Measurements from ENCODE around the gene EHD3.

Gene EHD3

DNA sequence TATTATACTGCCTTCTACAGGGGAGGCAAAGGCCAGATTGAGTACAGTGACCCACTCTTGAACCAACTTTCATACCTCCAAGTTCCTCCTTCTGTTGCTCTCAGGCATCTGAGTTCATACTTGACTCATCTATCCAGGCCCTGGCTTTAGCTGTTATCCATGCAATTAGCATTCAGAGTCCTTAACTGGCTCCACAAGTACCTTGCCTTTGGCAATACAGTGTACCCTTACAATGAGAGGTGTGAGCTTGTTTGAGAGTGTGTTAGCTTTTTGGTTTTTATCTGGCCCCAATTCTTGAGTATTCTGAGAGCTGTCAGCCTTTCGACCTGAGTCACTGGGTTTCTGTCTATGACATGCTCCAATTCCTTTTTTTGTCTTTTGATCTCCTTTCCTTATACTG, 60.2 kb downstream of the EHD3 start:
- DNase-seq, result no peak

DNA sequence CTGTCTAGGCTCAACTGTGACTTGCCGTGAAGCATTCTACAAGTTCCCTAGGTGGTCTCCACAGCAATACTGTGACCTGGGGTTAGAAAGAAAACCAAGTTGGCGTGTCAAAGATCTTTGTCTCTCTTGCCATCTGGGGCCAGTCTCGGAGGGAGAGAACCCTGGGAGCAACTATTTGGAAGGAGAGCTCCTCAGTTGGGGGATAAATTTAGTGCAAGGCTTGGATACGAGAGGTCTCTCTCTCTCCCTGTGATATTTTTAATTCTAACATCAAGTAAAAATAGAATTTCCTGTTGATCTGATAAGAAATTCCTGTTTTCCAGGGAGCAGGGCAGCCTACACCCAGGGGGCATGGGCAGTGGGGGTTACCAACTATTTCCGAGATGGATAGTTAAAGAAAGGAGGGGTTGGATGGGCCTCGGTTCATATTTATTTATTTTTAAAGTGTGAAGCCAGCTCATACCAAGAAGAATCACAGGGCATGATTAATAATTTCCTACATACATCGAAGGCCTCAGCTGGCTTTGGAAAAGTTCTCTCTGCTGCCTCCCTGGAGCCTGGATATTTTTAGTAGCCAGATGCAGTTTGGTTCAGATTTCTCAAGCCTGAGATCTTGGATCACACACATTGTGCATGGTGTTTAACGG, 62.8 kb downstream of the EHD3 start:
- DNase-seq, result no peak

DNA sequence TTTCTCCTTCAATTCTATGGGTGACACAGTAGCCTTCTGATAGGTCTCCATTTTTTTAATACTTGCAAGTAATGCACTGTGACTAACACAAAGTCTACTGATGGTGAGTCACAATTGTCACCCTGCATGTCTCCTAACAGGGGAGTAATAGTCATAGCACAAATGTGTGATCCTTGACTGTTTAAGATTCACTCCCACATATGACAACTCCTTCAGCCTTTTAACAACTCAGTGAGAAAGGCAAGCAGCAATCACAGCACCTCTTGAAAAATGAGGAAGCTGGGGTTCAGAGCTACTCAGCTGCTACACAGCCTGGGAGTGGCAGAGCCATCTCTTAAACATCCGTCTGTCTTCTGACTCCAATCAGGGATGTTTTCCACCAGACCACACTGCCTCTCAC, 63.8 kb downstream of the EHD3 start:
- no peak for DNase-seq

DNA sequence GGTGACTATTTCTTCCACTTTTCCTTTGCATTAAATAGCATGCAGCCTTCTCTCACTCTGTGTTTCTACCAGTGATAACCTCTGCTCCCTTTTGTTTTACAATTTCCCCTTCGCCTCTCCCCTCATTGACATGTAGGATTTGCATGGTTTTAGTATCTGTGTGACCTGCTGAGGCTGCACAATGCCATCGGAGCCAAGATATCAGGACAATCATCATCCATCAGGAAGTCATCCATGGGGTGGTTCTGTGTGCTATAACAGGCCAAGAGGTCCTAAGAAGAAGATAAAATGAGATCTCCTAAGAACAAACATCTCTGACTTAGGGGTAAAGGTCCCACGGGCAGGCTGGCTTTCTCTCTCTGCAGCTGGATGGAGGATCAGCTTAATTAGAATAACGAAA, 65.6 kb downstream of the EHD3 start:
- no peak for DNase-seq

DNA sequence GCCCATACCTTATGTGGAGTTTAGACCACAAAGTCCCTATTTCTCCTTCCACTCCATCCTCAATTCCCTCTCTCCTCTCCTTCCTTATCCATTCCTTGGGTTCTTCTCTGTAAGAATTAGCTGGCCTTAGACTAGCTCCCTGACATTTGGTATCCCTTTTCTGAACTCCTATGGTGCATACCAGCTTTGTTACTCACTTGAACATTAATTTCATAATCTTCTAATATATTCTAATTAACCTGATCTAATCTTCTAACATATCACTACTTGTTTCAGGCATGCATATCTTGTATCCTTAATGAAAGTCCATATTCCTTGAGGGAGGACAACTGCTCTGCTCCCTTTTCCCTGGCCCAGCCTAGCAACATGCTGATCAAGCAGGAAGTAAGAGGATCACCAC, 66.4 kb downstream of the EHD3 start:
- no peak for DNase-seq

DNA sequence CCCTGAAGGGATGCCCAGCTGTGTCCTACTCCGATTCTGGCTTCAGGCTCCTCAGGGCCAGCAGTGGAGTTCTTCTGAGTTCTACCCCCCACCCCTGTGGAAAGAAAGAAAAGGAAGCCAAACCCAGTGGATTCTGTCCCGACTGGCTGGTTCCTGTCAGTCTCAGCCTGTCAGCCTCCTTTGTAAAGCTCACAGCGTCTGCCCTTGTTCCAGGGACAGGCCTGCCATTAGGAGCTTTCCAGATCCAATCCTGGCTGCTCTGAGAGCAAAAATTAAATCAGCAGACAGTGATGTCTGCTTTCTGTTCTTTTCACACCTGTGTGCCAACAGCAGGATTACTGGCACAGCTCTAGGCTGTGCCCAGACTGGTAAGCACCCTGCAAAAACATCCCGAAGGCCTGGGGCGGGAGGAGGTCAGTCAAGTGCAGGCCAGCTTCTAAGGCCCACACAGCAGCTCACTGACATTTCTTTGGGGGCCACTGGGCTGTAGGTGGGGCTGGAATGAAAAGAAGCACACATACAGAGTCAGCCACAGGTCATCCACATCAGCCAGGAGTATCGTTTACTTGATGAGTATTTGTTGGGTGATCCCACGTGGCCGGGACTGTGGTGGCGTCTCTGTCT, 69.1 kb downstream of the EHD3 start:
- DNase-seq, result no peak

DNA sequence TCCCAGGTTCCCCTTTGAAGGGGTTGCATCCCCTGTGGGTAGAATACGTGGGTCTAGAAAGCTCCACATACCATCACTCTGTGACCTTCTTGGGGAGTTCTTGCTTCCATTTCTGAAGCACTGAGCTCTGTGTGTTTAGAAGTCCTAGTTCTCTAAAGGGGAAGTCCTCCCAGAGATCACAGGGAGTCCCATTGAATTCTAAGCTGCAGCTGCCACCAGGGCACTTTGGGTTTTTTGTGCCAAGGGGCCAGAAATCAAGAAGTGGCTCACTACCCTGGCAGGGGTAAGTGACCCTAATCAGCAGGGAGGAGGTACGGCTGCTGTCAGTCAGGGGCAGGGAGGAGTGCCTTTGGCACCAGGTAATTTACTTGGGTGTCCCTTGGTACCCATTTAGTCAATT, 70.9 kb downstream of the EHD3 start:
- DNase-seq, result no peak

DNA sequence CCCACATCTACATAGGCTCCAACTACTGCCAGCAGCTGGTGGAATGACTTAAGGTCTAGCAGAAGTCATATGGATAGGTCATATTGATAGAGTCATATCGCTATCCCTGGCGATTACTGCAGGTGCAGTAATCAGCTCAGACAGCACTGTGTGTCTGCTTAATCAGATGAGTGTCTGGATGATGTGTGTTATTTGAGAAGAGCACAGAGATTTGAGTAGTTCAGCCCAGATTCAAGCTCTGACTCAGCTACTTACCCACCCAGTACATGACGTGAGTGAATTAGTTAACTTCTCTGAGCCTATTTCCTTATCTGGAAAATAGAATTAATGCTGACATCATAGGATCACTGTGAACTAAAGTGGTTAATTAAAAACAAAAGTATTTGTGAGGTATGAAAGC, 78.9 kb downstream of the EHD3 start:
- no peak for DNase-seq

DNA sequence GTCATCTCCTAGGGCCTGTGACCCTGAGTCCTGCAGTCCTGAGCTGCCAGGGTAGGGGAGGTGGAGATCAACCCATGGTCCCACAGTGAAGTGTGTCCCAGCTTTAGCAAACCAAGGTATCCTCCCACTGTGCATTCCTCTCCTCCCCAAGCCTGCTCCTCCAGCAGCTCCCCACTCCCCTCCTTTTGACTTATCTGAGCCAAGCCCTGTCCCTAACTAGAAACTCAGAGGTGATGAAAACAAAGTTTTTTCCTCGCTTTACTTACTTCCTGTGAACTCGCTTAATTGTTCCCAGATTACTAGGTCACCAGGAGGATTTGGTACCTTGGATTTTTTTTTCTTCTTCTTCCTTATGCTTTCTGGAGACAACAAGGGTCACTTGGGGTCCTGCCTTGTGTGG, 80.8 kb downstream of the EHD3 start:
- DNase-seq, result no peak

DNA sequence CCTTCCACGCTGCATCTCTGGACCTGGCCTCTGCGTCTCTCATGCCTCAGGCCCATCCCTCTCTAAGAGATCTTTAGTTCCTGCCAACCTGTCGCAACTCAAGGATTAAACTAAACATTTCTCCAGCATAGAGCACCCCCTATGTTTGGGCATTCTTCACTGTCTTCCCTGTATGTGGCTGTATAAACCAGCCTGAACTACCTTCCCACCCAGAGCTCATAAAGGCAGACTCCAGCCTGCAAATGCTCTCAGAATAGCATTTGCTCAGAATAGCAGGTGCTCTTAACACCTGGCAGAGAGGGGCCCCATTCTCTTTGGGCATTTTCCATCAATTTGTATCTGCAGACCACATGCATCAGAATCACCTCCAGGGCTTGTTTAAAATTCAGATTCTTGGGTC, 83.4 kb downstream of the EHD3 start:
- DNase-seq, result no peak

DNA sequence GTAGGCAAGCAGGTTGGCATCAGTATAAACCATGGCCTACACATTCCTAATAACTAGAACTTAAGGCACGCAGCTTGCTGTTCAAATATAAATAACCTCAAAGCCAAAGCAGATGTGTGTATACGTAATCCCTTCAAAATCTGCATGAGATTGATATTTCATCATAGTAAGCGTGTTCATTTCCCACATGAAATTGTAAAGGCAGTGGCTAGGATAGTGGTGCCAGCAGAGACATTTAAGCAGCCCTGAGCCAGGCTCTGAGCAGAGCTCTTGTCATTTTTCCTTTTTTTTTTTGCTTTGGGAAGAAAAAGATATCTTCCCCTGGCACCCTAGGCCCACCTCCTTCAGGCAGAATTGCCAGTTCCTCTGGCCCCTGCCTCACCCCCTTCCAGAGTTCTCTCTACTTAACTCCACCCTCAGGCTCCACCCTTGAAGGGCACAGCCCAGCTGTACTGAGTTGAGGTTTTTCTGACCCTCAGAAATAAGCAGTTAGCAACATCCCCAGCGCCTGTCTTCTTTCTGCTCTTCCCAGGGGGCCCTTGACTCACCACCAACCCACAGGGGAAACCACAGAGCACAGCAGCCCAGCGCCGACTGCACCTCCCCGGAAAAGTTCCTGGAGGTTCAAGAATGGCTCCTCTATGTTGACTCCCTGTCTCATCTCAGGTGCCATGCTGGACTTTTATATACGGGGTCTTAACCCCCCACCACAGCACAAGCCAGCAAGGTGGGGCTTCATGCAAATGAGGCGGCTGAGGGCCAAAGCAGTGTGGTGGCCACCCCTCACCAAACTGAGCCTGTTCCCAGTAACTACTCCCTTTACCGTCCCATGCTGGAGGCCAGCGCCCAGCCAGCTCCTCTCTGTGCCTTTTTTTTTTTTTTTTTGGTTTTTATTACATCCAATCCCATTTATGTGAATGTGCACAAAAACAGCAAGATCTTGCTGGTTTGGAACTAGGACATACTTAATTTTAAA, 84.7 kb downstream of the EHD3 start:
- peak; percentile 29 for DNase-seq

Data from eye (tissue), 1 donor.